PFSK-1 (cell line): ENCODE measurements around the gene PCLAF. TPM values are rescaled to one million over a fixed set of nuclear protein-coding genes. Genes with fewer than 3 reads are reported as not detected.

Experiments used
- FOXP2 ChIP-seq: optimal IDR thresholded peaks from 2 replicates; pipeline ENCODE3; 2011; ENCODE audit warnings: borderline replicate concordance, control low read depth, inconsistent platforms; ENCODE audit not compliant: insufficient read depth; ENCODE audit errors: extremely low read length, extremely low read depth
- POLR2AphosphoS5 ChIP-seq: IDR thresholded peaks from 2 replicates; pipeline ENCODE4 v1.6.1; 2012; ENCODE audit warnings: low read depth, mild to moderate bottlenecking, control low read depth, low read length, moderate library complexity
- SIN3A ChIP-seq: IDR thresholded peaks from 2 replicates; pipeline ENCODE4 v1.6.1; 2012; ENCODE audit warnings: mild to moderate bottlenecking, low read length, moderate library complexity, borderline replicate concordance; ENCODE audit not compliant: insufficient read depth
- TAF1 ChIP-seq: IDR thresholded peaks from 2 replicates; pipeline ENCODE4 v1.6.1; 2012; ENCODE audit warnings: low read length, control low read depth, borderline replicate concordance; ENCODE audit not compliant: insufficient read depth
- polyA plus RNA-seq: library from polyadenylated mRNA; unstranded; fragments of >200 nt; gene quantifications from one replicate; pipeline ENCODE4 v1.2.1, GENCODE V29; 2012; ENCODE audit warnings: low read depth, missing spikeins; ENCODE audit not compliant: insufficient read length
- TF ChIP-seq, protein P1 (sequence below), 2 experiments: IDR thresholded peaks; 2 replicates each; pipeline versions ENCODE4 v1.6.1 to v1.8.0; 2011 to 2012; ENCODE audit warnings: low read depth in 2 of 2, low read length in 2 of 2, control low read depth in 1 of 2, inconsistent platforms in 1 of 2, mild to moderate bottlenecking in 1 of 2, moderate library complexity in 1 of 2; ENCODE audit not compliant: insufficient read depth in 1 of 2

Gene PCLAF, protein sequence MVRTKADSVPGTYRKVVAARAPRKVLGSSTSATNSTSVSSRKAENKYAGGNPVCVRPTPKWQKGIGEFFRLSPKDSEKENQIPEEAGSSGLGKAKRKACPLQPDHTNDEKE
- 33.2 TPM for polyA plus RNA-seq

- TF ChIP-seq, protein P1, sequence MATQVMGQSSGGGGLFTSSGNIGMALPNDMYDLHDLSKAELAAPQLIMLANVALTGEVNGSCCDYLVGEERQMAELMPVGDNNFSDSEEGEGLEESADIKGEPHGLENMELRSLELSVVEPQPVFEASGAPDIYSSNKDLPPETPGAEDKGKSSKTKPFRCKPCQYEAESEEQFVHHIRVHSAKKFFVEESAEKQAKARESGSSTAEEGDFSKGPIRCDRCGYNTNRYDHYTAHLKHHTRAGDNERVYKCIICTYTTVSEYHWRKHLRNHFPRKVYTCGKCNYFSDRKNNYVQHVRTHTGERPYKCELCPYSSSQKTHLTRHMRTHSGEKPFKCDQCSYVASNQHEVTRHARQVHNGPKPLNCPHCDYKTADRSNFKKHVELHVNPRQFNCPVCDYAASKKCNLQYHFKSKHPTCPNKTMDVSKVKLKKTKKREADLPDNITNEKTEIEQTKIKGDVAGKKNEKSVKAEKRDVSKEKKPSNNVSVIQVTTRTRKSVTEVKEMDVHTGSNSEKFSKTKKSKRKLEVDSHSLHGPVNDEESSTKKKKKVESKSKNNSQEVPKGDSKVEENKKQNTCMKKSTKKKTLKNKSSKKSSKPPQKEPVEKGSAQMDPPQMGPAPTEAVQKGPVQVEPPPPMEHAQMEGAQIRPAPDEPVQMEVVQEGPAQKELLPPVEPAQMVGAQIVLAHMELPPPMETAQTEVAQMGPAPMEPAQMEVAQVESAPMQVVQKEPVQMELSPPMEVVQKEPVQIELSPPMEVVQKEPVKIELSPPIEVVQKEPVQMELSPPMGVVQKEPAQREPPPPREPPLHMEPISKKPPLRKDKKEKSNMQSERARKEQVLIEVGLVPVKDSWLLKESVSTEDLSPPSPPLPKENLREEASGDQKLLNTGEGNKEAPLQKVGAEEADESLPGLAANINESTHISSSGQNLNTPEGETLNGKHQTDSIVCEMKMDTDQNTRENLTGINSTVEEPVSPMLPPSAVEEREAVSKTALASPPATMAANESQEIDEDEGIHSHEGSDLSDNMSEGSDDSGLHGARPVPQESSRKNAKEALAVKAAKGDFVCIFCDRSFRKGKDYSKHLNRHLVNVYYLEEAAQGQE (IDR thresholded peaks at IDR 0.05; ENCODE audit: insufficient read depth in 1 of 2, low read depth in 2 of 2, low read length in 2 of 2), result no peak
- TF ChIP-seq SIN3A (peak; percentile 75; the same call in 1 of the 2 replicates), POLR2AphosphoS5 (peak; percentile 97), TAF1 (peak; percentile 78; the same call in 1 of the 2 replicates)
These were observed at the start of gene PCLAF for GRCh38 chr15:64381000-64381751. Gene PCLAF (minus strand): TSS chr15:64381441. CDS start chr15:64381371, 70 bp downstream.

- TF ChIP-seq POLR2AphosphoS5, result no peak
- TF ChIP-seq SIN3A, result no peak
- TF ChIP-seq, protein P1 (IDR thresholded peaks at IDR 0.05; ENCODE audit: insufficient read depth in 1 of 2, low read depth in 2 of 2, low read length in 2 of 2), result no peak
- no peak for TF ChIP-seq FOXP2
- TF ChIP-seq TAF1, result no peak
These were observed 48.9 kb upstream of the PCLAF start for GRCh38 chr15:64430000-64430735.

DNA sequence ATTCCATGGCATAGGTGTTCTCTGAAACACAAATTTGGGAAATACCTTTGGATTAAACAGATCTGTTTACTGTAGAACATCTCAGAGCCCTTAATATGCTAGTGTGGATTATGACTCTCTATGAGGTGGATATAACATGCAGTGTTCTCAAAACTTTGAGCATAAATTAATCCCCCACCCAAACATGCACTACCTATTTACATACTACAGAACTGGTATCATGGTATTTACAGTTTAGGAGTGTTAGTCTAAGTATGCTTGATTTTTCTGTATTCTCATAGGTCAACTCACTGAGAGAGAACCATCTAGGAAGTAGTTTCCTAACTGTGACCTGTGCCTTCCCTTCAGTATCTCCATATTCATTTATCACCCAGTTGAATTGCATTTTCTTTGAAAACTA is 48.2 kb upstream of the PCLAF start:
- TF ChIP-seq FOXP2, result no peak
- TF ChIP-seq POLR2AphosphoS5, result no peak
- TF ChIP-seq, protein P1 (IDR thresholded peaks at IDR 0.05; ENCODE audit: insufficient read depth in 1 of 2, low read depth in 2 of 2, low read length in 2 of 2), result no peak
- TF ChIP-seq SIN3A, result no peak
- no peak for TF ChIP-seq TAF1

- TF ChIP-seq POLR2AphosphoS5, result no peak
- TF ChIP-seq, protein P1 (IDR thresholded peaks at IDR 0.05; ENCODE audit: insufficient read depth in 1 of 2, low read depth in 2 of 2, low read length in 2 of 2), result no peak
- TF ChIP-seq SIN3A, result no peak
These were observed 45.7 kb upstream of the PCLAF start for GRCh38 chr15:64426845-64427465.
